GM23338 (cell line): Measurements from ENCODE around the gene R3HDM4. TPM values are rescaled to one million over a fixed set of nuclear protein-coding genes. Genes with fewer than 3 reads are reported as not detected.

Experiments used
- ATAC-seq: fragments of 200-7000 bp; cut with Tn5 transposase; 3 replicates; pipeline ENCODE4 v1.9.1; 2020
- DNase-seq: peaks from one replicate; pipeline ENCODE4 v3.0.0-alpha.2; 2015; ENCODE audit warnings: low spot score
- H2AFZ ChIP-seq: fragments of 200-600 bp; sonication (generic); 2 replicates; pipeline ENCODE4 v1.8.0; 2016; ENCODE audit warnings: antibody characterized with exemption, mild to moderate bottlenecking, moderate library complexity
- H3F3A ChIP-seq: fragments of 200-600 bp; sonication (generic); replicated peaks from 2 replicates; pipeline ENCODE4 v1.8.0; 2017; ENCODE audit warnings: antibody characterized with exemption, mixed run types, low read depth
- H3K27ac ChIP-seq: fragments of 200-600 bp; sonication (generic); 2 replicates; pipeline ENCODE4 v1.6.1; 2016; ENCODE audit warnings: low read depth
- H3K27me3 ChIP-seq: fragments of 200-600 bp; sonication (generic); 2 replicates; pipeline ENCODE4 v1.8.0; 2016; ENCODE audit warnings: mild to moderate bottlenecking, mixed run types, moderate library complexity; ENCODE audit not compliant: insufficient read depth
- H3K36me3 ChIP-seq: fragments of 200-600 bp; sonication (generic); 2 replicates; pipeline ENCODE4 v1.8.0; 2016; ENCODE audit warnings: mild to moderate bottlenecking; ENCODE audit not compliant: insufficient read depth
- H3K4me1 ChIP-seq: fragments of 200-600 bp; sonication (generic); 2 replicates; pipeline ENCODE4 v1.8.0; 2016; ENCODE audit warnings: mild to moderate bottlenecking, moderate library complexity; ENCODE audit not compliant: insufficient read depth
- H3K4me2 ChIP-seq: fragments of 200-600 bp; sonication (generic); 2 replicates; pipeline ENCODE4 v1.7.1; 2017; ENCODE audit warnings: mixed run types
- H3K4me3 ChIP-seq: fragments of 200-600 bp; sonication (generic); 2 replicates; pipeline ENCODE4 v1.6.1; 2016; ENCODE audit warnings: mixed run types
- H3K79me2 ChIP-seq: fragments of 200-600 bp; sonication (generic); replicated peaks from 2 replicates; pipeline ENCODE4 v1.8.0; 2017; ENCODE audit warnings: mild to moderate bottlenecking; ENCODE audit not compliant: insufficient read depth
- H3K9me2 ChIP-seq: fragments of 200-600 bp; sonication (generic); 2 replicates; pipeline ENCODE4 v1.8.0; 2017; ENCODE audit not compliant: insufficient read depth
- H4K20me1 ChIP-seq: fragments of 200-600 bp; sonication (generic); replicated peaks from 2 replicates; pipeline ENCODE4 v1.8.0; 2017; ENCODE audit warnings: mild to moderate bottlenecking; ENCODE audit not compliant: insufficient read depth
- H3K27ac Mint-ChIP-seq: 2 replicates; pipeline ENCODE4 v1.8.0; 2020; ENCODE audit warnings: inconsistent platforms, mild to moderate bottlenecking, moderate library complexity, mixed read lengths
- H3K27me3 Mint-ChIP-seq: 3 replicates; pipeline ENCODE4 v1.8.0; 2022; ENCODE audit warnings: low read depth, mild to moderate bottlenecking, moderate library complexity, mixed read lengths, inconsistent platforms; ENCODE audit not compliant: insufficient read depth, poor library complexity
- H3K36me3 Mint-ChIP-seq: 3 replicates; pipeline ENCODE4 v1.8.0; 2021; ENCODE audit warnings: low read depth, mild to moderate bottlenecking, inconsistent platforms, moderate library complexity, mixed read lengths
- H3K4me1 Mint-ChIP-seq: 3 replicates; pipeline ENCODE4 v1.8.0; 2020; ENCODE audit warnings: mild to moderate bottlenecking, inconsistent platforms, mixed read lengths
- H3K4me3 Mint-ChIP-seq: 3 replicates; pipeline ENCODE4 v1.8.0; 2021; ENCODE audit warnings: moderate library complexity, mild to moderate bottlenecking, inconsistent platforms, mixed read lengths
- H3K9me3 Mint-ChIP-seq: 3 replicates; pipeline ENCODE4 v1.8.0; 2020; ENCODE audit warnings: moderate library complexity, mild to moderate bottlenecking, inconsistent platforms, mixed read lengths
- CTCF ChIP-seq, 2 experiments: fragments of 200-600 bp in 1 of 2; sonication (generic) in 1 of 2; conservative IDR thresholded peaks; 2 replicates each; pipeline versions ENCODE4 v1.5.1 to v1.6.1; 2016 to 2017; ENCODE audit warnings: antibody characterized with exemption in 2 of 2, low read depth in 2 of 2, mild to moderate bottlenecking in 2 of 2, moderate library complexity in 1 of 2
- EZH2 ChIP-seq: fragments of 200-600 bp; sonication (generic); IDR thresholded peaks from one replicate; pipeline ENCODE4 v1.8.0; 2017; ENCODE audit warnings: antibody characterized with exemption, mild to moderate bottlenecking, low read depth; ENCODE audit not compliant: unreplicated experiment
- EZH2phosphoT487 ChIP-seq: fragments of 200-600 bp; sonication (generic); IDR thresholded peaks from one replicate; pipeline ENCODE4 v1.8.1; 2018; ENCODE audit warnings: antibody characterized with exemption; ENCODE audit not compliant: unreplicated experiment
- JUNB ChIP-seq: IDR thresholded peaks from one replicate; pipeline ENCODE4 v1.6.1; 2016; ENCODE audit warnings: antibody characterized with exemption; ENCODE audit not compliant: unreplicated experiment
- STAT1 ChIP-seq: IDR thresholded peaks from one replicate; pipeline ENCODE4 v1.6.1; 2016; ENCODE audit warnings: antibody characterized with exemption; ENCODE audit not compliant: unreplicated experiment
- ZNF462 ChIP-seq: fragments of 250-450 bp; sonication (Bioruptor Pico); IDR thresholded peaks from 2 replicates; pipeline ENCODE4 v1.5.0; 2020; ENCODE audit warnings: mild to moderate bottlenecking, moderate library complexity
- polyA plus RNA-seq: library from polyadenylated mRNA; unstranded; fragments of >200 nt; fragmentation: Nextera tagmentation; extraction: Ambion mirVana; gene quantifications from 2 replicates; pipeline ENCODE4 v1.2.1, GENCODE V29; 2016
- total RNA-seq: library from RNA; depleted of rRNA; stranded (reverse); fragments of >200 nt; shearing (Covaris generic); gene quantifications from 2 replicates; pipeline ENCODE4 v1.2.3, GENCODE V29; 2014

The R3HDM4 gene
- total and polyA plus RNA-seq, 2 experiments from 2014 or later: 76.5 to 87.1 TPM

- TF ChIP-seq ZNF462 (CRISPR knock-in tag) (no peak), STAT1 (no peak)
Observed at GRCh38 chr19:960601-960938, 47.6 kb upstream of the R3HDM4 start (continued).

GRCh38 chr19:960020-960419, 47.0 kb upstream of the R3HDM4 start:
- Histone ChIP-seq H3K9me2 (no peaks in the 10 kb centered on the region), H2AFZ (no peak overlapping the region), H3K27me3 (no peaks in the 10 kb centered on the region), H3K4me2 (no peak overlapping the region), H3K4me1 (peaks cover 11% of the 10 kb centered on the region; the same call in 1 of the 2 replicates), H3K36me3 (peaks cover 3% of the 10 kb centered on the region), H3K4me3 (no peak overlapping the region), H4K20me1 (no peaks in the 10 kb centered on the region), H3F3A (peaks cover 12% of the 10 kb centered on the region; the same call in 1 of the 2 replicates), H3K79me2 (peaks cover 11% of the 10 kb centered on the region; the same call in 1 of the 2 replicates), H3K27ac (no peak overlapping the region)
- TF ChIP-seq EZH2 (no peak), ZNF462 (CRISPR knock-in tag) (no peak), EZH2phosphoT487 (no peak), JUNB (no peak), CTCF (conservative IDR thresholded peaks at IDR 0.05; ENCODE audit: low read depth in 2 of 2) (peak; percentile 39 to 67)
- peak; percentile 53 for ATAC-seq
- peaks cover 1% of the 10 kb centered on the region; the same call in 1 of the 3 replicates for H3K9me3 Mint-ChIP-seq
- peaks cover 20% of the 10 kb centered on the region for H3K4me1 Mint-ChIP-seq
- H3K36me3 Mint-ChIP-seq: peaks cover 30% of the 10 kb centered on the region
- peaks cover 19% of the 10 kb centered on the region for H3K27me3 Mint-ChIP-seq
- no peak overlapping the region; the same call in 1 of the 2 replicates for H3K27ac Mint-ChIP-seq
- peak; percentile 77 for DNase-seq
- H3K4me3 Mint-ChIP-seq: no peak overlapping the region
